LoVo (cell line): ENCODE measurements around the gene NMT1.

ENCODE experiments used
- DNase-seq: peaks from one replicate; pipeline ENCODE4 v3.0.0-alpha.2; 2016; ENCODE audit warnings: low spot score

Gene NMT1

GRCh38 chr17:45060797-45061605, at the start of gene NMT1:
NMT1 (plus strand) TSS chr17:45061317; CDS start chr17:45061330, 13 bp downstream.
- DNase-seq = peak; percentile 99

DNA sequence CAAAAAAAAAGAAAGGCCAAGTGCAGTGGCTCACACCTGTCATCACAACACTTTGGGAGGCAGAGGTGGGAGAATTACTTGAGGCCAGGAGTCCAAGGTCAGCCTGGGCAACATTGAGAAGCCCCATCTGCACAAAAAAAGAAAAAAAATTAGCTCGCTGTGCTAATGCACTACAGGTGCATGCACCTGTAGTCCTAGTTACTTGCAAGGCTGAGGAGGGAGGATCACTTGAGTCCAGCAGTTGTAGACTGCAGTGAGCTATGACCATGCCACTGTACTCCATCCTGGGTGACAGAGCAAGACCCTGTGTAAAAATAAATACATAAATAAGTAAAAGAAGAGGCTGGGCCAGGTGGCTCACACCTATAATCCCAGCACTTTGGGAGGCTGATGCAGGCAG, 49.4 kb upstream of the NMT1 start:
- no peak for DNase-seq

DNA sequence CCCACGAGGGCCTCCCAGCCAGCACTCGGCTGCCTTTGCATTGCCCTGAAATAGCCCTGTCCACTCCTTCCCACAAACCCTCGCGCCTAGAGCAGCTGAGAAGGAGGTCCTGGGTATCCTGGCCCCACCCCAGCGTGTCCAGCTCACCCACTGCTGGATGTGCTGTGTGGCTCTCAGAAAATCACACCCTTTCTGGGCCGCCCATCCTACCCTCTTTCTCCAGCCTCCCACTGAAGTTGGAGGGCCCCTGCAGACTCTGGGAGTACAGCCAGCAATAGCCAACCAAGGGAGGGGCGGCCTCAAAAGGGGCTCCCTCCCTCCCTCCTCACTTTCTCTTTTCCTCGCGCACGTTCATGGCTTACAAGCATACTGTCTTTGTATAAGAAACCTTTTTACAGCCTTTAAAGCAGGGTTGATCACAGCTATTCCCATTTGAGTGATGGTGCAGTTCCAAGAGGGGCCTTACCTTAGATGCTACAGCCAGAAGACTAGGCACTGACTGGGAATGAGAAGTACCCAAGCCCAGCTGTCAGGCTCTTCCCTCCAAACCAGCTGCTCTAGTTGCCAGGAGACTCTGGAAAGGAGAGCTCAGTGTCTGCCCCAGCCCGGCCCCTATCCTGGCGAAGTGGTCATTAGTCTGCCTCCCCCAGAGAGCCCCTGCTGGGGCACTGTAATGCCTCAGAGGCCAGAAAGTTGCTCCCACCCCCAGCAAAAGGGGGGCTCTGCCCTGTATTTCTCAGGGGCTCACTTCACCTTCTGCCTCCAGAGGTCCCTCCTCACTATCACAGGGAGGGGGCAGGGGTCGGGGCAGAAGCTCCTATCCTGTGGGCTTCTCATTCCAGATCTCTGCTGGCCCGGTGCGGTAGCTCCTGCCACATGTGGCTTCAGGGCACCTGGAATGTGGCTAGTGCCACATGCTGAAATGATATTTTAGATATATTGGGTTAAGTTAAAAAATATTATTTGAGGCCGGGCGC, 47.8 kb upstream of the NMT1 start:
- no peak for DNase-seq

- no peak for DNase-seq
Observed at GRCh38 chr17:45016237-45016636, 44.9 kb upstream of the NMT1 start.

DNA sequence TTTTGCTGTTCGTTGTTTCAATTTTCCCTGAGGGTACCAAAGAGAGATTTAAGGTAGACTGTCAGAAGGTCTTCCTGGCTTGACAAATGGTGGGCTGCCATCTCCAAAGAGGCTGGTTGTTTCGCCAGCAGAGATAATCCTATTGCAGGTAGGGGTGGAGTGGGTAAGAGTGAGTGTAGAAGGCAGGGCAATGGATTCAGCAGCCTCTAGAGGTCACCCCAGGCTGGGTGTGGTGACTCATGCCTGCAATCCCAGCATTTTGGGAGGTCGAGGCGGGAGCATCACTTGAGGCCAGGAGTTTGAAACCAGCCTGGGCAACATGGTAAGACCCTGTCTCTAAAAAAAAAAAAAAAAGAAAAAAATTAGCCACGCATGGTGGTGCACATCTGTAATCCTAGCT, 44.3 kb upstream of the NMT1 start:
- no peak for DNase-seq

DNA sequence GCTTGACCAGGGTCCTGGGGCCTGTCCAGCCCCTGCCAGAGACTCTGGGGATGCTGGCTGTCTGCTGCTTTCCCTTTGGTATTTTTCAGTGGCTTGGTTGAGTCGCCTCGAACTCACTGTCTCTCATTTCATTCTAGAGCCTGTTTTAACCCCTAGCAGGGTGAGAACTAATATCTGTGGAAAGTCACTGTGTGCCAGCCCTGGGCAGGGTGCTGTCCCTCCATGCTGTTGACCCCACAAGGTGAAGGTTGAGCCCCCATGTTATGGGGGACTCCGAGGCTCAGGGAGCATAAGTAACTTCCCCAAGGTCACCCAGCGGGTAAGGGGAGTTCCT, 42.6 kb upstream of the NMT1 start:
- DNase-seq = no peak

GRCh38 chr17:45018848-45019711, 42.0 kb upstream of the NMT1 start:
- DNase-seq = peak; percentile 75

DNA sequence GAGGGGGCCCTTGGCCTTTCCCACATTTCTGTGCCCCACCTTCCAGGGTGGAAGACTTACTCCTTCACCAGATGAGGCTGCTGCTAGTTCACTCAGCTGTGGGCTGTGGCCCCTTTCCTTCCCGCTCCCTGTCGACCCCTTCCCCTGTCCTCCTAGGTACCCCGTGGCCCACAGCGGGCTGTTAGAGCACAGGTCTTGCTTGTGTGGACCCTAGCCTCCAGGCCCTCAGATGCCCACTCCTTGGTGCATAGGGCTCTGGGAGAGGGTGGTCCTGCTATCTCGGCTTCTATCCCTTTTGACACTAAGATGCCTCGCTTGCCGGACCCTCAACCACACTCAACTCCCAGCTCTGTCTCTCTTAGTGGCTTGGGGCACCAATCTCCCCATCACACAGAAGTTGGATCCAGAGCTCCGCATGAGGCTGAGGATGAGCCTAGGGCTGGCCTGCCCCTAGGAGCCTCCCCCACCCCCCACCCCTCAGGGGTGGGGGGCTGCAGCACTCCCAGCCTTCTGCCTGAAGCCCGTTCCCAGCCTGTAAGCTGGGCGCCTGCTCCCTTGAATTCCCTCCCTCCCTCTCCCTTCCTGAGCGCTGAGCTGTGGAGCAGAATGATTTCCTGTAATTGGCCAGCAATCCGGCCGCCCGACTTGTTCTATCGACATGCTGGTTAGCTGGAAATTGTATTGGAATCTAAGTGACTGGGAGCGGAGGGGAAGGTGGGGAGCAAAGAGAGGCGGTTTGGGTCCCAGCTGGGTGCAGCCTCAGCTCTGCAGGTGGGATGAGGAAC, 40.6 kb upstream of the NMT1 start:
- no peak for DNase-seq

DNA sequence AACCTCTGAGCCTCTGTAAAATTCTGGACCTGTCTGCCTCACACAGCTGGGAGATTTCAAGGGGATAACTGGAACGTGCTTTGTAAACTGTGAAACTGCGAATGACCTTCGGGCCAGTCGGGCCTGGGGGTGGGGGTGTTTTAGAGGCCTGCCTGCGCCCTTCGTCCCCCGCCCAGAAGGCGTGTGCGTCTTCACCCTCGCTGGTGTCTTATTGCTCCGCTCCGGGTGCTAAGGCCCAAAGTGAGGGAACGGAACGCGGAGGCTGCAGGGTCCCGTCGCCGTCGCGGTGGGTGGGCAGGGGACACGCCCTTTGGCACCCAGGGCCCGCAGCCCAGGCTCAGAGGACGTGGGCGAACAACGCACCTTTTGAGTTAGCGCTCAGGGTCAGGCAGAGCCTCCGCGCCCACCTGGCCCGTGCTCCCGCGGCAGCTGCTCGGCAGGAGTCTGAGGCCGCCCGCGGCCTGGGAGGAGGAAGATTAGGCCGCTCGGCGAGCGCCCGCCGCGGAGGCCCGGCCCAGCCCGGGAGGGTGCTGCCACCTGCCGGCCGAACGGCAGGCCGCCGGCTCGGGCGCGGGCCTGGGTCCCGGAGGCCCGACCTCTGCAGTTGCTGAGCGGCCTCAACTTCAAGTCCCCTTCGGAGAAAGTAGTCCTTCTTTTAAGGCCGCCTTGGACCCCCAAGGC, 39.4 kb upstream of the NMT1 start:
- peak; percentile 56 for DNase-seq

DNA sequence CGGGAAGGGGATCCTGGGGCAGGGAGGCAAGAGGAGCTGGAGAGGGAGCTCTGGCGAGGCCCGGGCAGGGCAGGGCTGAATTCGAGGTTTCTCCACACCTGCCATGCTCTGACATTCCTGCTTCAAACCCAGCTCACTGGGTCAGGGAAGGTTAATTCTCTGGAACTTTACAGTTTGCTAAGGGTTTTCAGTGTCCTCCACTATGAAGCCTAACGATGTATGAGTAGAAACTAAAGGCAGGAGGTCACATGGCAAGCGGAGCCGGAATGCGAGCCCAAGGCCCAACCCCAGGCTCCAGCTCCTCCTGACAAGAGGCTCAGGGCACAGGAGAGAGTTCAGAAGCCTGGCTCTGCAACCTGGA, 38.8 kb upstream of the NMT1 start:
- DNase-seq = no peak

GRCh38 chr17:45022655-45023339, 38.3 kb upstream of the NMT1 start:
- DNase-seq = no peak

GRCh38 chr17:45029096-45029495, 32.0 kb upstream of the NMT1 start:
- DNase-seq = no peak

DNA sequence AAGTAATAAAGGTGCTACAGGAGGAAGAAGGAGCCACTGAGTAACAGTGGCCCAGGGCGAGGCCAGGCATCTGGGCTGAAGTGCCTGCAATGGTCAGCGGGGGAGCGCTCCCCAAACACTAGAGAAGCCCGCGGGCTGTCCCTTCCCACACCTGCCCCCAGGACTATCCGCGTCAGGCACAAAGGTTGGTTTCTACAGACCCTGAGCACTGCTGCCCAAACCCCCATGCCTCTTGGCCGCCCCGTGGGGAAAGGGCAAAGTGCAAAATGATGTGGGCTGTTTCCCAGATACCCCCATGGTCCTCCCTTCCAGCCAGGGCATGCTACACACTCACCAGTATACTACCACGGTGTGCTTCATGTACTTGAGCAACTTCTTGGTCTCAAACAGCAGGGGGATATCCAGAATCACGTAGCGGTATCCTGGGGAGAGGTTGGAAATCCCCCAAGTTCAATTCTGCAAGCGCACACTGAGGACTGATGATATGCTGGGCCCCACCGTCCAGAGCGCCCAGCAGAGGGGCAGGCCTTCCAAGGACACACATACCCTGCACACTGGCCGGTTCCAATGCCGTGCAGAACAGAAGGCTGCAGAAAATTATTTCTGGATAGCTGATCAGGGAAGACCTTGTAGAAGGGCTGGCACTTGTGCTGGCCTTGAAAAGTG, 31.2 kb upstream of the NMT1 start:
- DNase-seq = no peak

GRCh38 chr17:45030733-45031132, 30.4 kb upstream of the NMT1 start:
- no peak for DNase-seq

DNA sequence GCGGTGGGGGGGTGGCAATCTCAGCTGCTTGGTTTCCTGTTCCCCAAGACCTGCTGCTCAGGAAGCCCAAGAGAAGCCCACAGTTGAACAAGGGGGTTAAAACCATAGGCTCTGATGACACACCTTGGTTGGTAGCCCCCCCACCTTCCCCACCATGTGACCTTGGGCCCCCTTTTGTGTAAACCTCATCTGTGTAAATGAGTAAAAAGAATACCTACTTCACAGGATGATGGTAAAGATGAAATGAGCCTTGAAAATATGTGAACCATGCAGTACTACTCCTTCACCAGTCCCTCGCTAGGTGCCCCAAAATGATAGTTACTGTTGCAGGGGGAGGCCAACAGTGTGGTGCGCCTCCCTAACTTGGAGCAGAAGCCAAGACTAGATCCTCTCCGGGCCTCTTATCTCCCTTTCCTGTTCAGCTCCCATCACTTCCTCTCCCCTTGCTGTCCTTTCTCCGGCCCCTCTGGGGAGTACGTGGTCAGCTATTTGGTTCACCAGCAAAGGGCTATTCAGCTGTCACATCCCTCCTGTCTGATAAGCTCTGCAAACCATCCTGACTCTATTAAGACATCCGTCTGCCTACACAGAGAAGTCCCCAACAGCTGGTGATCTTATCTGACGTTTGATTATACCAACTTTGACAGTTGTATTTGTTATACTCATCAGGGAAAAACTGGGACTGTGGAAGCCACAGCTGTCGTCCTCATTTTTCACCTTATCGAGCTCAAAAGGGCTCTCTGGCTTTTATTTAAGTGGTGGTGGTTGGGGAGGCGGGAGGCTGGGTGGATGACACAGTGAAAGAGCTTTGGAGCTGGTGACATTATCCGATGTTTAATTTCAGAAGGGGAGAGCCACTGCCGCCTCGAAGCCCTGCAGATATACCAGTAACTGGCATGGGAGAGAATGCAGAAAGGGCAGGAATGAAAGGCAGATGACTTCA, 29.6 kb upstream of the NMT1 start:
- no peak for DNase-seq

DNA sequence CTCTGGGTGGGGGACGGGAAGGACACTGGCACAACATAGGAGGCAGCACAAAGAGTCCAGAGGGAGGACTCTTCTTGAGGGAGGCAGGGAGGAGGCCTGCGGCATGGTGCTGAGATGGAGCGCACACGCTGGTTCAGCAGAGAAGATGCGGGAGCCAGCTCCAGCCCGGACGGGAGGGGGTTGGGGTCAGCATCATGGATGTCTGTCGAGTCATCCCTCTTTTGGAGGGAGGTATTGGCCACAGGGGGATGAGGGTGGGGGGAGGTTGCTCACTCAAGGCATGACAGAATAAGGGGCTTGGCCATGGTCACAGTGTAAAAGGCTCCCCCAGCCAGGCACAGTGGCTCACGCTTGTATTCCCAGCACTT, 29.0 kb upstream of the NMT1 start:
- no peak for DNase-seq

- no peak for DNase-seq
Observed at GRCh38 chr17:45034599-45034998, 26.5 kb upstream of the NMT1 start.

DNA sequence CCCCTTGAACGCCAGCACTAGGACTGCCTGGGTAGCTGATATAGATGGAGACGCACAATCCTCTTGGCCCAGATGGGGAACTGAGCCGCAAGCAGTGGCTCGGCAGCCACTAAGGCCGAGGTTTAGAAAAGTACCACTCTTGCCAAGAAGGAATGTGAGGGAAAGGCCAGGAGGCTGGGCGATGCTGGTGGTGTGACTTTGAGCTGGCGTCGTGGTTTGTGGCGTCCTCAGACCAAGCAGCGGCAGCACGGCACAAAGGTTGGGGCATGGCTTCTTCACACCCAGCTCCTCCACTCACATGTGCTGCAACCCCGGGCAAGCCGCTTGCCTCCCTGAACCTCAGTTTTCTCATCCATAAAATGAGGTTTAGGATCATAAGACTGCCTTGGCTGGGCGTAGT, 25.3 kb upstream of the NMT1 start:
- DNase-seq = no peak

DNA sequence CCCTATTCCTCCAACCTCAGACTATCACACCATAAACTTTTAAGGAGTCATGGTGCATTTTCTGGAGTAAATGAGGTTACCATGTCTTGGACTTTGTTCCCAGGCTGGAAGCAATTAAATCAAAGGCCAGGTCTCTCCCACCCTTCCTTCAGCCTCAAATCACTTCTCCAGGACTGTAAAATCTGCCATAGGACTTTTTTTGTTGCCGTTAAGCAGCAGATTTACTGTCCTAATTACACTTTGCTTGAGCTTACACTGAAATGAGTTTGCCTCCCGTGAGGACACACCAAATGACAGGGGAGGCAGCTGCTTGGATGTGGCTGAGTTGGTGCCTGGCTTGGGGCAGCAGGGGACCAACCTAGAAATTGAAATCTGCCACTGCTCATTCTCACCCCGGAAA, 24.4 kb upstream of the NMT1 start:
- DNase-seq = no peak
